ENCODE measurements around the gene OLFM4. TPM values are rescaled to one million over a fixed set of nuclear protein-coding genes. Genes with fewer than 3 reads are reported as not detected.
"Not testable (repeated sequence)": the region's sequence is repeated elsewhere in the genome, so short reads cannot be mapped to it uniquely, and the experiment has no call there.

Gene OLFM4, protein sequence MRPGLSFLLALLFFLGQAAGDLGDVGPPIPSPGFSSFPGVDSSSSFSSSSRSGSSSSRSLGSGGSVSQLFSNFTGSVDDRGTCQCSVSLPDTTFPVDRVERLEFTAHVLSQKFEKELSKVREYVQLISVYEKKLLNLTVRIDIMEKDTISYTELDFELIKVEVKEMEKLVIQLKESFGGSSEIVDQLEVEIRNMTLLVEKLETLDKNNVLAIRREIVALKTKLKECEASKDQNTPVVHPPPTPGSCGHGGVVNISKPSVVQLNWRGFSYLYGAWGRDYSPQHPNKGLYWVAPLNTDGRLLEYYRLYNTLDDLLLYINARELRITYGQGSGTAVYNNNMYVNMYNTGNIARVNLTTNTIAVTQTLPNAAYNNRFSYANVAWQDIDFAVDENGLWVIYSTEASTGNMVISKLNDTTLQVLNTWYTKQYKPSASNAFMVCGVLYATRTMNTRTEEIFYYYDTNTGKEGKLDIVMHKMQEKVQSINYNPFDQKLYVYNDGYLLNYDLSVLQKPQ
- polyA plus RNA-seq (2013, experiment 1 of 2; ENCODE audit: insufficient read length) = 0.04 TPM
- not detected for polyA plus RNA-seq (2013, experiment 2 of 2; ENCODE audit: insufficient read length)

DNA sequence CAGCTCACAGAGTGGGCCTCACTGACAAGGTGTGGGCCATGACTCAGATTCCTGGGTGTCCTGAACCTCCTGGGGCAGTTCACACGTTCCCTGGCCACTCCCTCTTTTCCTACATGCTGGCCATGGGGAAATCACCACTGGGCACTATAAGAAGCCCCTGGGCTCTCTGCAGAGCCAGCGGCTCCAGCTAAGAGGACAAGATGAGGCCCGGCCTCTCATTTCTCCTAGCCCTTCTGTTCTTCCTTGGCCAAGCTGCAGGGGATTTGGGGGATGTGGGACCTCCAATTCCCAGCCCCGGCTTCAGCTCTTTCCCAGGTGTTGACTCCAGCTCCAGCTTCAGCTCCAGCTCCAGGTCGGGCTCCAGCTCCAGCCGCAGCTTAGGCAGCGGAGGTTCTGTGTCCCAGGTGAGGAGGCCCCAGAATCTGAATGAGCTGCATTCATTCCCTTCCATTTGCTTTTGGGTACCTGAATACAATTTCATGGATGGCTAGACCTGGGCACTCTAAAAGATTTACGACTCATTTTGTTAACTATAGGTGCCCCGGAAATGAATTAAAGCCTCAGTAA, at the start of gene OLFM4:
Gene OLFM4 (plus strand): TSS at position 177 of the 567 bp plus-strand sequence. CDS start 24 bp downstream, at position 201.
- no peak for DNase-seq

DNA sequence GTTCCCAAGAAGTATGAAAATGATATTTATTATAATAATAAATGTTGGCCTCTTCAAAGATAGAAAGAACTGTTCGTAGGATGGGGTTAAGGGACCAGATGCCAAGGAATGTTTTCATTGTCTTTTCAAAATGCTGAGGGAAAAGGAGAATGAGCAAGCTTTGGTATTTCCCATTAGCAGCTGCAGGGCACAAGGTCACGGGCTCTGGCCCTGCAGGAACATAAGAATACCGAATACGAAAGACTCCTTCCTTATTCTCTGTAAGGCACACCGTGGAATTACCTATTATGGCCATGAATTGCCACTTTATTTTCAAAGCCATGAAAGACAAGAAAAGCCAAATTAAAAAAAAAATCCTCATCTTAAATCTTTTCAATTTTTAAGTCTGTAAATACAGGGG, 49.6 kb upstream of the OLFM4 start:
- no peak for DNase-seq

DNA sequence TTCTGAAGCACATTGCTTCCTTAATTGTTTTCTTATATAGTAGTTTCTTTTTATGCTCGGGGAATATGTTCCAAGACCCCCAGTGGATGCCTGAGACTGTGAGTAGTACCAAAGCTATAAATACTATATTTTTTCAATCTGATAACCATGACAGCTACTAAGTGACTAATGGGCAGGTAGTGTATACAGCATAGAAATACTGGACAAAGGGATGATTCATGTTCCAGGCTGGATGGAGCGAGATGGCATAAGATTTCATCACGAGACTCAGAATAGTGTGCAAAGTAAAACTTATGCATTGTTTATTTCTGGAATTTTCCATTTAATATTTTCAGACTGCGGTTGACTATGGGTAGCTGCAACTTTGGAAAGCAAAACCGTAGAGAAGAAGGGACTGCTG, 47.9 kb upstream of the OLFM4 start:
- DNase-seq = no peak

GRCh38 chr13:52983836-52984235, 44.8 kb upstream of the OLFM4 start:
- no peak for DNase-seq

DNA sequence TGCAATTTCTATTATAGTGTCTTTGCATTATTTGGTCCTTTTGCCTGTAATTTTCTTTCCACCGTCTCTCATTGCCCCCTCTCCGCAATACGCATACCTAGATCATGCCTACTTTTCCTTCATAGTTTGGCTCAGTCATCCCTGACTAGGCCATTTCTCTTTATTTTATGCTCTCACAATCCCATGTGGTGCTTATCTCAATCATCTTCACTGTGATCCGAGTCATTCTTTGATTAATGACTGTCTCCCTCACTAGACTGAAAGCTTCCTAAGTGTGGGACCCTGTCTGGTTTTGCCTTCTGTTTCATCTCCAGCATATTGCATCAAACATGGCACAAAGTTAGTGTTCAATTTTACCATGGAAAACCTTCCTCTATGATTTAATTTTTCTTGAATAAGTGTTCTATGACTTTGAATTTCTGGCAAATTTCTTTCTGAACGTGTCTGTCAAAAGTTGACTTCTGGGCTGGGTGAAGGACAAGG, 43.7 kb upstream of the OLFM4 start:
- DNase-seq = no peak

- no peak for DNase-seq
Observed at GRCh38 chr13:52991344-52992020, 37.1 kb upstream of the OLFM4 start.

- no peak for DNase-seq
Observed at GRCh38 chr13:52992110-52992509, 36.5 kb upstream of the OLFM4 start.

- DNase-seq = no peak
Observed at GRCh38 chr13:52994051-52994450, 34.6 kb upstream of the OLFM4 start.

DNA sequence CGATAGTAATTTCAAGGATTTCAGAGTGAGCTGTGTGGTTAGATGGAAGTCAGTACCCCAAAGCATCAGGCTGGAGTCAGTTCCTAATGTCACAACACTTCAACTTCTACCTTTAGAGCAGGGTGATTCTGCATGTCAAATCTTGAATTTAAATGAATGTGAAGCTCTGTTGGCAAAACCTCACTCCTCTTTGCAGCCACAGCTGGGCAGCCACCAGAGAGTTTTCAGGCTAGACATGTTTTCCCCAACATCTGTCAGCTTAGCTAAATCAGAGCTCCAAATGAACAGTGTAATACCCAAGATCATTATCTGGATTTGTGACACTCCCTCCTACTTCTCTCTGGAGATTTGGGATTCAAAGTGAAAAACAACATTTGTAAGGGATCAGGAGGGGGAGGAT, 33.7 kb upstream of the OLFM4 start:
- DNase-seq = no peak

GRCh38 chr13:52995946-52996345, 32.7 kb upstream of the OLFM4 start:
- DNase-seq = no peak

DNA sequence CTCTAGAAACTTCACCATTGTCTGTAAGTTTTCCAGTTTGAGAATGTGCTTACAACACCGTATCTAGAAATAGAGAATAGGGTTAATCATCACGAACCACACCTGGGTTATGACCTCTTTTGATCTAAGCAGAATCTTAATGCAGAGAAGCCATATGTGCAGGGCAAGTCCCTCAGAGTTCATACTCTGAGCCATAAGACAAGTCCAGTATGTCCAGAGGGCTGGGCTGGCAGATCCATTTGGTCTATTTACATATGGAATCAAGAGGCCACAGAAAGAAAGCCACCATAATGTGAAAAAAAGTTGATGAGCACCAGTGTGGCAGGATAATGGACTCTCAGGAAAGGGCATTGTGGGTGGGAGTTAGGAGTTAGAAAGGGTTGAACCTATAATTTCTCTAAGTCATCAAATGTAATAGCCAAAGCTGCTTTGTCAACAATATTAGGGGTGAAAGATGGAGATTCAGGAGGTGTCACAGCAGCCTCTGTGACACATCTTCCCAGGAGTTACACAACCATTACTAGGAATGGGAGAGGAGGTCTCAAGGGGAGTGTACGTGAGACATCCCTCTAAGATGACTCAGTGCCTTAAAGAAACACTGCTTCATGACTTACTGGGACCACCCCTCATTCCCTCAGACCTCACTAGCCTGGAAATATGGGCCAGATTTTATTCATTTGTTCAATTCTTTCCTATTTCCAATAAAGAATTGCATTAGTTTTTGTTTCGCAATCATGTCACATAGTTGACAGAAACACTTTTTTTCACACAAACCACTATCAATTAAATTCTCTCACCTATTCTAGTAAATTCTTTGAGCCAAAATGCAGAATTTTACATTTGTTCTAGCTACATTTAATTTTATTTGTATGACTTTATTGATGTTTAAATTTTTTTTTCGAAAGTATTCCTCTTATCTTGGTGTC, 30.4 kb upstream of the OLFM4 start:
- no peak for DNase-seq

GRCh38 chr13:52999093-52999696, 29.4 kb upstream of the OLFM4 start:
- no peak for DNase-seq

DNA sequence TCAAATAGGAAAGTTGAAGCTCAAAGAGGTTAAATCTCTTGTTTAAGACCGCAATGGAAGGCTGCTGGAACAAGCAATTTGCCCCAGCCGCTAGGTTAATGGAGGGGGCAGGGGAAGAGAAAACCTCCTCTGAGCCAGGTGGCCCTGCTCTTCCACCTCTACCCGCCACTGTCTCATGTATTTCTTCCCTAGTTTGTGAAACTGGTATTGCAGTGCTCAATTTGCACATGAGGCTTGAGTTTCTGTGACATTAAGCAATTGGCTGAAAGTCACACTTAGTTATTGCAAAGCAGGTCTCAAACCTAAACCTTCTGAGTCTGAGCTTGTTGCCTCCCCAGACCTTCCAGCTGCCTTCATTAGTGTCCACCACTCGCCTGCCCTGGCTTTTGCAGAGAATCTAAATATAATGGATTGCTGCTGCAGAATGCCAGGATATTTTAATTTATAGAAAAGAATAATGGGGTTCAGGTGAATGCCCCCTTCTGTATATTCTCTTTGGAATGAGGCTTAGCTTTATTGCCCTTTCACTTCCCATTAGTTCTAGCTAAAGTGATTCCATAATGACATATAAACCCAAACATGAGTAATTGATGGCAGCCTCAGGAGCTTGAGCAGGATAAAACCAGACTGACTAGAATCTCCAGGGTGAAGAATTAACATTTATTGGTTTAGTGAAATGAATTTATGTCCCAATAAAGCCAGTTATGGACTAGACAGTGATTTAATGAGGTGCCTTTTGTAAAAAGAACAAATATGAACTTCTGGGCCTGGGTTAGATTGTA, 27.0 kb upstream of the OLFM4 start:
- no peak for DNase-seq

DNA sequence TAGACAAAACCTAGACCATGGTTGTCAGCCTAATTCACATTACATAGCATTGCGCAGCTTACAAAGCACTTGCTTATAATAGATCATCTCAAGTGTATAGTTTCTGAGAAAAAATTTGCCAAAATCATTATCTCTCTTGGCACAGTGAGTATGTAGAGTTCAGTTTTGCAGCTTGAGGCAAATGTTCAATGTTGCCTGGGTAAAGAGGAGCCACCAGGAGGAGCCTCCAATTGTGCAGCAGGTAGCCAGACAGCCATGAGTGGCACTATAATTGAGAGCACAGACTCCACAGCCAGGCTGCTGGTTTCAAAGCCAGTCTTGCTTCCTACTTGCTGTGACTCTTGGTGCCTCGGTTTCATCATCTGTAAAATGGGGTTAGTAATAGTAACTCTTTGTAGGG, 24.0 kb upstream of the OLFM4 start:
- no peak for DNase-seq

GRCh38 chr13:53005626-53006025, 23.0 kb upstream of the OLFM4 start:
- DNase-seq = no peak

DNA sequence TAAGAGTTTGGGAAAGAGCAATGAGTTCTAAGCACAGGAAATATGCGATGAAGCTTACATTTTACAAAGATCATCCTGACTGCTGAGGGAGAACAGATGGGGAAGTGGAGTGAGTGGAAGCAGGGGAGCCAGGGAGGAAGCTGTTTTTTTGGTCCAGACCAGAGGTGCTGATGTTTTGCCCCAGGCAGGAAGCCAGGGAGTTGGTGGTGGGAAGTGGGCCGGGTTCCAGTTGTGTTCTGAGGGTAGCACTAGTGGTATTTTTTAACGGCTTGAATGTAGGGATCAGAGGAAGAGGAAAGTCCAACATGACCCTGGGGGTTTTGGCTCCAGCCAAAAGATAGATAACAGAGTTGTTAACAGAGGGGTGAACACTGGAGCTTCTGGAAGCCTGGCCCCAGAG, 20.7 kb upstream of the OLFM4 start:
- no peak for DNase-seq

DNA sequence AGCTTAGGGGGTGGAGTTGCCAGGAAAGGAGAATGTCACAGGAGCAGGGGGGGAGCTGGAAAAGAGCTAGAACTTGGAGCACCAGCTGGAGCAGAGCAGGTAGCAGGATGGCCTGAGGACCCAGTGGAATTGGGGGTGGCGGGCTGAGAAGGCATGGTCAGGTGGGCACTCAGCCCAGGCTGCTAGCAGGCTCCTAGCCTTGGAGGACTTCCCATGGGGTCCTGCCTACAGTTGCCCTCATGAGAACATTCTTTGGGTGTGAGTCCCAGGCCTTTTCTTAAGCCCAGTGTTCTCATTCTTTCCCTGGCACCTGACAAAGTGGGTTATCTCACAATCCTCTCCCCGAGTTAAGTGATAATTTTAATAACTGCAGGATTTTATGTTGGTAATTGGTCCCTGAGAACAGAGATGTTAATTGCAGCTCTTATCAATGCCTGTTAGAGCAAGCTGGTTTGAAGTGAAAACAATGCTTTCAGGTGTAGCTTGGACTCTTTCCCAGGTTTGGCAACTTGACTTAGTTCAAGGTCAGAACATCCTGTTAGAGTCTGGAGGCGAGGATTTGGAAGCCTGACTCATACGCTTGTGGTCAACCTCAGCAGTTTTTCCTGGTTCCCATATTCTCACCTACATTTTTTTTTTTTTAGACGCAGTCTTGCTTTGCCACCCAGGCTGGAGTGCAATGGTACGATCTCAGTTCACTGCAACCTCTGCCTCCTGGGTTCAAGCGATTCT, 18.1 kb upstream of the OLFM4 start:
- DNase-seq = no peak

- no peak for DNase-seq
Observed at GRCh38 chr13:53012707-53013106, 15.9 kb upstream of the OLFM4 start.

- DNase-seq = no peak
Observed at GRCh38 chr13:53013113-53013512, 15.5 kb upstream of the OLFM4 start.

DNA sequence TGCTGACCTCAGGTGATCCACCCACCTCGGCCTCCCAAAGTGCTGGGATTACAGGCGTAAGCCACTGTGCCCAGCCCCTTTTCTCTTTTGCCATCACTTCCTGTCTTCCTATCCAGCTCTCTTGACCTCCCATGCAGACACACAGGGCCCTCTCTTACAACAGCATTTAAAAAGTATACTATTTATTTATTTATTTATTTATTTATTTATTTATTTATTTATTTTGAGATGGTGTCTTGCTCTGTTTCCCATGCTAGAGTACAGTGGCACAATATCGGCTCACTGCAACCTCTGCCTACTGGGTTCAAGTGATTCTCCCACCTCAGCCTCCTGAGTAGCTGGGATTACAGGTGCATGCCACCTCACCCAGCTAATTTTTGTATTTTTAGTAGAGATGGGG, 14.6 kb upstream of the OLFM4 start:
- DNase-seq = not testable (repeated sequence)

Measured in fibroblast of skin of abdomen (primary cell).